ENCODE results near the gene DLL4. TPM values are rescaled to one million over a fixed set of nuclear protein-coding genes. Genes with fewer than 3 reads are reported as not detected.

DLL4 gene
- total RNA-seq, 2 experiments from 2014 or later = 0.15 to 0.19 TPM

DNA sequence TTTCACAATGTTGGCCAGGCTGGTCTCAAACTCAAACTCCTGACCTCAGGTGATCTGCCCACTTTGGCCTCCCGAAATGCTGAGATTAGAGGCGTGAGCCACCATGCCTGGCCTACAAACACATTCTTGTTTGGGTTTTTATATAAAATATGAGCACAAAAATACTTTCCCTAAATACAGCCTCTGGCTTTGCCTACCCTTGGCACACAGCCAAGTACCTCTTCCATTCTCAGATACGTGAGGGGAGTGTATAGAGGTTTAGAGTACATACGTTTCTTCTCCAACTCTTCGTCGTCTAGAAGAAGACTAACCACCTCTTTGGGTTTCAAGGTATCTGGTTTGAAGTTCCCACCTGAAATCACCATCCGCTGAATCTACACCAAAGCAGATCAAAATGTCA is 57.7 kb downstream of the DLL4 start:
- Histone ChIP-seq H2AFZ (ENCODE audit: low read length) (no peak overlapping the region), H3K36me3 (ENCODE audit: insufficient read depth, low read length) (peaks cover 98% of the 10 kb centered on the region), H3K9me3 (ENCODE audit: low read length) (no peaks in the 10 kb centered on the region), H3K79me2 (ENCODE audit: insufficient read depth, low read depth, low read length) (no peaks in the 10 kb centered on the region), H3K4me2 (ENCODE audit: low read length) (no peak overlapping the region), H3K4me1 (ENCODE audit: insufficient read depth, low read length, poor library complexity, severe bottlenecking) (no peaks in the 10 kb centered on the region), H4K20me1 (ENCODE audit: insufficient read depth, low read length) (no peaks in the 10 kb centered on the region), H3K9me2 (ENCODE audit: insufficient read depth, low read length) (no peaks in the 10 kb centered on the region), H3K4me3 (ENCODE audit: low read depth, low read length, poor library complexity, severe bottlenecking) (no peak overlapping the region), H3K27ac (ENCODE audit: low read depth, low read length, poor library complexity, severe bottlenecking) (no peak overlapping the region)
- intact Hi-C loops (cut with micrococcal nuclease; ENCODE audit: unreplicated experiment) = no loop called here
- TF ChIP-seq, protein P1, sequence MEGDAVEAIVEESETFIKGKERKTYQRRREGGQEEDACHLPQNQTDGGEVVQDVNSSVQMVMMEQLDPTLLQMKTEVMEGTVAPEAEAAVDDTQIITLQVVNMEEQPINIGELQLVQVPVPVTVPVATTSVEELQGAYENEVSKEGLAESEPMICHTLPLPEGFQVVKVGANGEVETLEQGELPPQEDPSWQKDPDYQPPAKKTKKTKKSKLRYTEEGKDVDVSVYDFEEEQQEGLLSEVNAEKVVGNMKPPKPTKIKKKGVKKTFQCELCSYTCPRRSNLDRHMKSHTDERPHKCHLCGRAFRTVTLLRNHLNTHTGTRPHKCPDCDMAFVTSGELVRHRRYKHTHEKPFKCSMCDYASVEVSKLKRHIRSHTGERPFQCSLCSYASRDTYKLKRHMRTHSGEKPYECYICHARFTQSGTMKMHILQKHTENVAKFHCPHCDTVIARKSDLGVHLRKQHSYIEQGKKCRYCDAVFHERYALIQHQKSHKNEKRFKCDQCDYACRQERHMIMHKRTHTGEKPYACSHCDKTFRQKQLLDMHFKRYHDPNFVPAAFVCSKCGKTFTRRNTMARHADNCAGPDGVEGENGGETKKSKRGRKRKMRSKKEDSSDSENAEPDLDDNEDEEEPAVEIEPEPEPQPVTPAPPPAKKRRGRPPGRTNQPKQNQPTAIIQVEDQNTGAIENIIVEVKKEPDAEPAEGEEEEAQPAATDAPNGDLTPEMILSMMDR (conservative IDR thresholded peaks at IDR 0.05; ENCODE audit: low read length) = no peak
- TF ChIP-seq EZH2phosphoT487 (IDR thresholded peaks at IDR 0.05; ENCODE audit: borderline replicate concordance, low read depth, low read length) = no peak
- DNase-seq (ENCODE audit: low spot score) = no peak
- ChIA-PET POLR2A (no interaction called here), CTCF (ENCODE audit: unreplicated experiment) (no interaction called here)
- no TSS peak for BruUV-seq (replicated peaks)

DNA sequence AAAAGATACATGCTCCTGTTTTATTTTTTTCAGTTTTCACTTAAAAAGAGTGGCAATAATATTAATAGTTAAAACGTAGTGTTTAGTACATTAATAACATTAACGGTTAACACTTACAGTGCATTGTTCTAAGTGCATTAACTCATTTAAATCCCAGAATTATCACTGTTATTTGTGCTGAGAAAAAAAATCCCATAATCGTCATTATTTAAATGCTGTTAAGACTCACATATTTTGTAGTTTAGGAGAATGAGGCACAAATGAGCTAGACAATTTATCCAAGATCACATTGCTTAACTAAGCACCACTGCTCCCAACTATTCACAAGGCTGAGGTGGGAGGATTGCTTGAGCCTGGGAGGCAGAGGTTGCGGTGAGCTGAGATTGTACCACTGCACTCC is 59.0 kb downstream of the DLL4 start:
- Histone ChIP-seq H2AFZ (ENCODE audit: low read length) (no peak overlapping the region), H3K4me1 (ENCODE audit: insufficient read depth, low read length, poor library complexity, severe bottlenecking) (no peaks in the 10 kb centered on the region), H3K4me3 (ENCODE audit: low read depth, low read length, poor library complexity, severe bottlenecking) (no peak overlapping the region), H3K79me2 (ENCODE audit: insufficient read depth, low read depth, low read length) (no peaks in the 10 kb centered on the region), H3K9me2 (ENCODE audit: insufficient read depth, low read length) (no peaks in the 10 kb centered on the region), H3K4me2 (ENCODE audit: low read length) (no peak overlapping the region), H3K9me3 (ENCODE audit: low read length) (no peaks in the 10 kb centered on the region), H3K36me3 (ENCODE audit: insufficient read depth, low read length) (peaks cover 94% of the 10 kb centered on the region), H3K27ac (ENCODE audit: low read depth, low read length, poor library complexity, severe bottlenecking) (no peak overlapping the region), H4K20me1 (ENCODE audit: insufficient read depth, low read length) (no peaks in the 10 kb centered on the region)
- intact Hi-C loops (cut with micrococcal nuclease; ENCODE audit: unreplicated experiment) = no loop called here
- no peak for DNase-seq (ENCODE audit: low spot score)
- POLR2A ChIA-PET = no interaction called here
- TF ChIP-seq, protein P1 (conservative IDR thresholded peaks at IDR 0.05; ENCODE audit: low read length) = no peak
- TF ChIP-seq EZH2phosphoT487 (IDR thresholded peaks at IDR 0.05; ENCODE audit: borderline replicate concordance, low read depth, low read length) = no peak
- no TSS peak for BruUV-seq (replicated peaks)
- CTCF ChIA-PET (ENCODE audit: unreplicated experiment) = no interaction called here

Small RNA genes within 50 kb of the gene (small RNA-seq; reads per million reads assigned to genes)
- not detected for gene ISCA1P4

Other genes with a start within 250 kb of the DLL4 start
- gene RAD51, start 234.2 kb upstream of the DLL4 start, total RNA-seq (2014; rRNA removed; shearing (Covaris generic)) = 45.8 and 61.9 TPM in 2 replicates
- 86.8 and 107 TPM in 2 replicates for gene RAD51, start 234.2 kb upstream of the DLL4 start, total RNA-seq (2022)
- 10.7 and 14.9 TPM in 2 replicates for gene RMDN3, start 174.1 kb upstream of the DLL4 start, total RNA-seq (2014; rRNA removed; shearing (Covaris generic))
- gene RMDN3, start 174.1 kb upstream of the DLL4 start, total RNA-seq (2022) = 21.5 and 23.7 TPM in 2 replicates
- 97.4 and 113 TPM in 2 replicates for gene GCHFR, start 165.3 kb upstream of the DLL4 start, total RNA-seq (2014; rRNA removed; shearing (Covaris generic))
- gene GCHFR, start 165.3 kb upstream of the DLL4 start, total RNA-seq (2022) = 66.0 and 75.7 TPM in 2 replicates
- 4.0 and 4.7 TPM in 2 replicates for gene C15orf62, start 159.4 kb upstream of the DLL4 start, total RNA-seq (2014; rRNA removed; shearing (Covaris generic))
- gene C15orf62, start 159.4 kb upstream of the DLL4 start, total RNA-seq (2022) = 2.4 and 2.7 TPM in 2 replicates
- gene ZFYVE19, start 122.3 kb upstream of the DLL4 start, total RNA-seq (2014; rRNA removed; shearing (Covaris generic)) = 24.3 and 29.3 TPM in 2 replicates
- gene ZFYVE19, start 122.3 kb upstream of the DLL4 start, total RNA-seq (2022) = 18.8 and 22.8 TPM in 2 replicates
- 24.2 and 39.2 TPM in 2 replicates for gene DNAJC17, start 121.9 kb upstream of the DLL4 start, total RNA-seq (2014; rRNA removed; shearing (Covaris generic))
- 38.8 and 39.9 TPM in 2 replicates for gene DNAJC17, start 121.9 kb upstream of the DLL4 start, total RNA-seq (2022)
- not detected in 2 replicates for gene PPP1R14D, start 100.6 kb upstream of the DLL4 start, total RNA-seq (2014; rRNA removed; shearing (Covaris generic))
- not detected in 2 replicates for gene PPP1R14D, start 100.6 kb upstream of the DLL4 start, total RNA-seq (2022)
- 0.10 TPM in 1 of 2 replicates, not detected in the other for gene SPINT1, start 85.3 kb upstream of the DLL4 start, total RNA-seq (2014; rRNA removed; shearing (Covaris generic))
- gene SPINT1, start 85.3 kb upstream of the DLL4 start, total RNA-seq (2022) = 2.0 and 2.4 TPM in 2 replicates
- gene RHOV, start 55.1 kb upstream of the DLL4 start, total RNA-seq (2014; rRNA removed; shearing (Covaris generic)) = 0.80 and 1.5 TPM in 2 replicates
- gene RHOV, start 55.1 kb upstream of the DLL4 start, total RNA-seq (2022) = 0.63 and 0.85 TPM in 2 replicates
- 24.5 and 26.2 TPM in 2 replicates for gene VPS18, start 34.9 kb upstream of the DLL4 start, total RNA-seq (2014; rRNA removed; shearing (Covaris generic))
- 26.4 and 30.7 TPM in 2 replicates for gene VPS18, start 34.9 kb upstream of the DLL4 start, total RNA-seq (2022)
- 40.4 and 41.4 TPM in 2 replicates for gene CHAC1, start 24.1 kb downstream of the DLL4 start, total RNA-seq (2014; rRNA removed; shearing (Covaris generic))
- 35.3 and 55.6 TPM in 2 replicates for gene CHAC1, start 24.1 kb downstream of the DLL4 start, total RNA-seq (2022)
- gene INO80, start 186.9 kb downstream of the DLL4 start, total RNA-seq (2014; rRNA removed; shearing (Covaris generic)) = 31.7 and 47.1 TPM in 2 replicates
- 30.0 and 35.1 TPM in 2 replicates for gene INO80, start 186.9 kb downstream of the DLL4 start, total RNA-seq (2022)